ENCODE data around the gene TRIM50.

DNA sequence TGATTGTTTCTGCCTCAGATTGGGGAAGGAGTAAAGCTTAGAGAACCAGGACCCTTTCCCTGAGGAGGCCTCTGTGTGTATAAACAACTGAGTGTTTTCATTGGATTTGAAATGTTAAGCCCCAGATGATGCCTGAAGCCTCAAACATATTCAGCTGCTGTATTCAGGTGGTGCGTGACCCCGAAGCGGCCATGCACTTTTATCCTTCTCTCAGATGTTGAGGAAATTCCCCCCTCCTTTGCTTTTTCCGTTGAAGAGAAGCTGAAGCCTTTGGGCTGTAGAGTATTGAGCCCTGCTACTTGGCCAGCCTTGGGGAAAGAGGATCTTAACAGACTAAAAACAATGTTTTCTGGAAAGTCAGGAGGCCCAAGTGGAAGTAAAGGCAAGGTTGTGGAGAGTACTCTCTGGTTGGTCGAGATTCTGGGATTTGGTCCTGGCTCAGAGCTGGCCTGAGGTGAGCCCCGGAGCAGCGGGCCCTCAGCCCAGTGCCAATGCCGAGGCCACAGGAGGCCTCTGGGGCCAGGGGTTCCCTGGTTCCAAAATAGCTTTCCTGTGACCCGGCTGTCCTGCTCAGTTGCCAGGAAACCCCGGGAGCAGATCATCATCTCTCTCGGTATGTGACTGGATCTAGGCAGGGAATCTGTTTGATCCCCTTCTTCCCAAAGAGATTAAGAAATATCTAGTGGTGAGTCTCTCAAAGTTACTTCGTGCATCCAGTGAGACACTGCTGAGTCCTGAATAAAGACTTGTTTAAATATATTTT, 22.6 kb upstream of the TRIM50 start:
- TF ChIP-seq, protein P1, sequence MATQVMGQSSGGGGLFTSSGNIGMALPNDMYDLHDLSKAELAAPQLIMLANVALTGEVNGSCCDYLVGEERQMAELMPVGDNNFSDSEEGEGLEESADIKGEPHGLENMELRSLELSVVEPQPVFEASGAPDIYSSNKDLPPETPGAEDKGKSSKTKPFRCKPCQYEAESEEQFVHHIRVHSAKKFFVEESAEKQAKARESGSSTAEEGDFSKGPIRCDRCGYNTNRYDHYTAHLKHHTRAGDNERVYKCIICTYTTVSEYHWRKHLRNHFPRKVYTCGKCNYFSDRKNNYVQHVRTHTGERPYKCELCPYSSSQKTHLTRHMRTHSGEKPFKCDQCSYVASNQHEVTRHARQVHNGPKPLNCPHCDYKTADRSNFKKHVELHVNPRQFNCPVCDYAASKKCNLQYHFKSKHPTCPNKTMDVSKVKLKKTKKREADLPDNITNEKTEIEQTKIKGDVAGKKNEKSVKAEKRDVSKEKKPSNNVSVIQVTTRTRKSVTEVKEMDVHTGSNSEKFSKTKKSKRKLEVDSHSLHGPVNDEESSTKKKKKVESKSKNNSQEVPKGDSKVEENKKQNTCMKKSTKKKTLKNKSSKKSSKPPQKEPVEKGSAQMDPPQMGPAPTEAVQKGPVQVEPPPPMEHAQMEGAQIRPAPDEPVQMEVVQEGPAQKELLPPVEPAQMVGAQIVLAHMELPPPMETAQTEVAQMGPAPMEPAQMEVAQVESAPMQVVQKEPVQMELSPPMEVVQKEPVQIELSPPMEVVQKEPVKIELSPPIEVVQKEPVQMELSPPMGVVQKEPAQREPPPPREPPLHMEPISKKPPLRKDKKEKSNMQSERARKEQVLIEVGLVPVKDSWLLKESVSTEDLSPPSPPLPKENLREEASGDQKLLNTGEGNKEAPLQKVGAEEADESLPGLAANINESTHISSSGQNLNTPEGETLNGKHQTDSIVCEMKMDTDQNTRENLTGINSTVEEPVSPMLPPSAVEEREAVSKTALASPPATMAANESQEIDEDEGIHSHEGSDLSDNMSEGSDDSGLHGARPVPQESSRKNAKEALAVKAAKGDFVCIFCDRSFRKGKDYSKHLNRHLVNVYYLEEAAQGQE (IDR thresholded peaks at IDR 0.05; ENCODE audit: borderline replicate concordance in 1 of 2, low read depth in 1 of 2, low read length in 2 of 2): no peak
- TF ChIP-seq, protein P2, sequence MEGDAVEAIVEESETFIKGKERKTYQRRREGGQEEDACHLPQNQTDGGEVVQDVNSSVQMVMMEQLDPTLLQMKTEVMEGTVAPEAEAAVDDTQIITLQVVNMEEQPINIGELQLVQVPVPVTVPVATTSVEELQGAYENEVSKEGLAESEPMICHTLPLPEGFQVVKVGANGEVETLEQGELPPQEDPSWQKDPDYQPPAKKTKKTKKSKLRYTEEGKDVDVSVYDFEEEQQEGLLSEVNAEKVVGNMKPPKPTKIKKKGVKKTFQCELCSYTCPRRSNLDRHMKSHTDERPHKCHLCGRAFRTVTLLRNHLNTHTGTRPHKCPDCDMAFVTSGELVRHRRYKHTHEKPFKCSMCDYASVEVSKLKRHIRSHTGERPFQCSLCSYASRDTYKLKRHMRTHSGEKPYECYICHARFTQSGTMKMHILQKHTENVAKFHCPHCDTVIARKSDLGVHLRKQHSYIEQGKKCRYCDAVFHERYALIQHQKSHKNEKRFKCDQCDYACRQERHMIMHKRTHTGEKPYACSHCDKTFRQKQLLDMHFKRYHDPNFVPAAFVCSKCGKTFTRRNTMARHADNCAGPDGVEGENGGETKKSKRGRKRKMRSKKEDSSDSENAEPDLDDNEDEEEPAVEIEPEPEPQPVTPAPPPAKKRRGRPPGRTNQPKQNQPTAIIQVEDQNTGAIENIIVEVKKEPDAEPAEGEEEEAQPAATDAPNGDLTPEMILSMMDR (CRISPR knock-in tag; IDR thresholded peaks at IDR 0.05): no peak
